ENCODE data around the gene NPIPA5. TPM values are rescaled to one million over a fixed set of nuclear protein-coding genes. Genes with fewer than 3 reads are reported as not detected.
"Not testable (repeated sequence)": the region's sequence is repeated elsewhere in the genome, so short reads cannot be mapped to it uniquely, and the experiment has no call there.

Gene NPIPA5
- total RNA-seq, 1 donor from 2014 or later: 8.5 TPM

DNA sequence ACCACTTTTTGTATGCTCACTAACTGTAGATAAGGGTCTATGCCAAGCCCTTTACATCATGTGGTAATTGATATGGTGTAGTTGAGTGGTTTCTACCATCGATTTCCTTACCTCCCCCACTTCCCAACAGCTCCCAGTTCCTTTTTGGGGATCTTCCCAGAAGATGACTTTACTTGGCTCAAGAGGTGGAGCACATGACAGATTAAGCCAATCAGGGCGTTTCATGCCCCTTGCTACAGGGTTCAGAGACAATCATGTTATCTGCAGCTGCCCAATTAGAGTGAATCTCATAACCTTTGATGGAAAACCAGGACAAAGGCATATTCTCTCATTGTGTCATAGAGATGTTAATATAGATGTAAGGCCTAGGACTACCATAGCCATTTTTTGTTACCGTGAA, 40.1 kb upstream of the NPIPA5 start:
- Mint-ChIP-seq H3K36me3 (ENCODE audit: insufficient read depth) (no peaks in the 10 kb centered on the region), H3K4me1 (ENCODE audit: low read depth) (no peaks in the 10 kb centered on the region), H3K27me3 (no peaks in the 10 kb centered on the region), H3K9me3 (ENCODE audit: low read depth) (no peaks in the 10 kb centered on the region), H3K27ac (no peak overlapping the region), H3K4me3 (ENCODE audit: low read depth) (no peak overlapping the region)
- no peak for DNase-seq (ENCODE audit: low spot score, unreplicated experiment)
- TF ChIP-seq, protein P1, sequence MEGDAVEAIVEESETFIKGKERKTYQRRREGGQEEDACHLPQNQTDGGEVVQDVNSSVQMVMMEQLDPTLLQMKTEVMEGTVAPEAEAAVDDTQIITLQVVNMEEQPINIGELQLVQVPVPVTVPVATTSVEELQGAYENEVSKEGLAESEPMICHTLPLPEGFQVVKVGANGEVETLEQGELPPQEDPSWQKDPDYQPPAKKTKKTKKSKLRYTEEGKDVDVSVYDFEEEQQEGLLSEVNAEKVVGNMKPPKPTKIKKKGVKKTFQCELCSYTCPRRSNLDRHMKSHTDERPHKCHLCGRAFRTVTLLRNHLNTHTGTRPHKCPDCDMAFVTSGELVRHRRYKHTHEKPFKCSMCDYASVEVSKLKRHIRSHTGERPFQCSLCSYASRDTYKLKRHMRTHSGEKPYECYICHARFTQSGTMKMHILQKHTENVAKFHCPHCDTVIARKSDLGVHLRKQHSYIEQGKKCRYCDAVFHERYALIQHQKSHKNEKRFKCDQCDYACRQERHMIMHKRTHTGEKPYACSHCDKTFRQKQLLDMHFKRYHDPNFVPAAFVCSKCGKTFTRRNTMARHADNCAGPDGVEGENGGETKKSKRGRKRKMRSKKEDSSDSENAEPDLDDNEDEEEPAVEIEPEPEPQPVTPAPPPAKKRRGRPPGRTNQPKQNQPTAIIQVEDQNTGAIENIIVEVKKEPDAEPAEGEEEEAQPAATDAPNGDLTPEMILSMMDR (IDR thresholded peaks at IDR 0.05; ENCODE audit: unreplicated experiment): no peak

DNA sequence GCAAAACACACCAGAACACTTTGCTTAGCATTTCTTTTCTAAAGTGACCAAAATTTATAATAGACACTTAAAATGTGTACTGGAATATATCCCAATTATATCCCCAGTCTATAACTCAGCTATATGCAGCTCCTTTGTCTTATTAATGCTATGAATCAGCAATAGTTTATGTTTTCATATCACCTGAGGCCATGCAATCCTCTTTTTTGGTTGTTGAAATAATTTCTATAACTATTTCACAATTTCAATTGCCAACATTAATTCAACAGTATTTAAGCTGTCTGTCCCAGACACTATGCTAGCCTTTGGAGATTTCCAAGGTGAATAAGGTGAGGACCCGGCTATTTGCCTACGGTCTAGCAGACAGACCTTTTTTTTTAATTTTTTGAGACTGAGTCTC, 39.1 kb upstream of the NPIPA5 start:
- H3K4me3 Mint-ChIP-seq (ENCODE audit: low read depth): no peak overlapping the region
- no peak for DNase-seq (ENCODE audit: low spot score, unreplicated experiment)
- TF ChIP-seq, protein P1 (IDR thresholded peaks at IDR 0.05; ENCODE audit: unreplicated experiment): no peak
- no peak overlapping the region for H3K27ac Mint-ChIP-seq
- H3K36me3 Mint-ChIP-seq (ENCODE audit: insufficient read depth): no peaks in the 10 kb centered on the region
- H3K27me3 Mint-ChIP-seq: no peaks in the 10 kb centered on the region
- H3K4me1 Mint-ChIP-seq (ENCODE audit: low read depth): no peaks in the 10 kb centered on the region
- H3K9me3 Mint-ChIP-seq (ENCODE audit: low read depth): no peaks in the 10 kb centered on the region

DNA sequence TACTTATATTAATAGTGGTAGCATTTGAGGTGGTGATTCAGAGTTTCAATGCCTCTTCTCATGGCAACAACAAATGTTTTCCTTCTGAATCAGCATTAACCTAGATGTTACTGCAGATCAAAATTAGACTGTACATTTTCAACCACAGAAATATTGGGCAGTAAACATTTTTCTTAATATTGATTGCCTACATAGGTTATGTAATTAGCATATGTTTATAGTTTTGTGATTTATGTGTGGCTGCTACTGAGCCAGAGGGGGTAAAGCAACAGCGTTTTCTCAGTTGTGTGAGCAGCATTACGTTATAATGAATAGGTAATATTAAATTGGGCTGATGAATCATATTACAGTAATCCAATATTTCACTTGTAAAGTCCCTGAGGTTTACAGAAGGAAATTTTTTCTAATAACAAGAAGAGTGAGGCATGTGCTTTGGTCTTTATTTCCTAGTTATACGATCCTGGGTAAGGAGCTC, 37.5 kb upstream of the NPIPA5 start:
- Mint-ChIP-seq H3K4me1 (ENCODE audit: low read depth) (no peaks in the 10 kb centered on the region), H3K27me3 (no peaks in the 10 kb centered on the region), H3K36me3 (ENCODE audit: insufficient read depth) (no peaks in the 10 kb centered on the region), H3K27ac (no peak overlapping the region), H3K4me3 (ENCODE audit: low read depth) (no peak overlapping the region), H3K9me3 (ENCODE audit: low read depth) (no peaks in the 10 kb centered on the region)
- DNase-seq (ENCODE audit: low spot score, unreplicated experiment): no peak
- TF ChIP-seq, protein P1 (IDR thresholded peaks at IDR 0.05; ENCODE audit: unreplicated experiment): no peak

DNA sequence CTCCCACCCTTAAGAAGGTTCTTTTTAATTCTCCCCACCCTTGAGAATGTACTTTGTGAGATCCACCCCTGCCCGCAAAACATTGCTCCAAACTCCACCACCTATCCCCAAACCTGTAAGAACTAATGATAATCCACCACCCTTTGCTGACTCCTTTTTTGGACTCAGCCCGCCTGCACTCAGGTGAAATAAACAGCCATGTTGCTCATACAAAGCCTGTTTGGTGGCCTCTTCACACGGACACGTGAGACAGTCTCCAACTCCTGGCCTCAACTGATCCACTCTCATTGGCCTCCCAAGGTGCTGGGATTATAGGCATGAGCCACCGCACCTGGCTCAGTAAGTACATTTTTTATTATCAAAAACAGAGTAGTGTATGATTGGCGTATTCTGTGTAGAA, 31.4 kb upstream of the NPIPA5 start:
- not testable (repeated sequence) for H3K27me3 Mint-ChIP-seq; H3K4me1 Mint-ChIP-seq (ENCODE audit: low read depth); H3K36me3 Mint-ChIP-seq (ENCODE audit: insufficient read depth); DNase-seq (ENCODE audit: low spot score, unreplicated experiment); H3K4me3 Mint-ChIP-seq (ENCODE audit: low read depth); H3K9me3 Mint-ChIP-seq (ENCODE audit: low read depth)
- H3K27ac Mint-ChIP-seq: peak overlapping the region; percentile 0

DNA sequence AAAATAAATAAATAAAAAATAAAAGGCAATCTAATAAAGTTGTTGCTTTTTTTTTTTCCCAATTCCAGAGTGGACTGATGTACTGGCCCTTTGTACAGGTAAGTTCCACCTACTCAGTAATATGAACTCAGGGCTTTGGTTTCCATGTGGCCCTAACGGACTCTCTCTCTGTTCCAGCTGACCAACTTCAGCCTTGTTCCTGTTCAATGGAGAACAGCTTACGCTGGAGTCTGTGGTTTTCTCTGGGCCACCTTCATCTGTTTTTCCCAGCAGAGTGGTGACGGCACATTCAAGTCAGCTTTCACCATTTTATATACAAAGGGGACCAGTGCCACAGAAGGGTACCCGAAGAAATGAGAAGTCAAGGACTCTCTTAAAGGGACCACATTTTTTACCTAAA, 29.7 kb upstream of the NPIPA5 start:
- not testable (repeated sequence) for H3K36me3 Mint-ChIP-seq (ENCODE audit: insufficient read depth); H3K27me3 Mint-ChIP-seq; H3K4me3 Mint-ChIP-seq (ENCODE audit: low read depth); H3K9me3 Mint-ChIP-seq (ENCODE audit: low read depth); H3K27ac Mint-ChIP-seq; H3K4me1 Mint-ChIP-seq (ENCODE audit: low read depth); DNase-seq (ENCODE audit: low spot score, unreplicated experiment)

DNA sequence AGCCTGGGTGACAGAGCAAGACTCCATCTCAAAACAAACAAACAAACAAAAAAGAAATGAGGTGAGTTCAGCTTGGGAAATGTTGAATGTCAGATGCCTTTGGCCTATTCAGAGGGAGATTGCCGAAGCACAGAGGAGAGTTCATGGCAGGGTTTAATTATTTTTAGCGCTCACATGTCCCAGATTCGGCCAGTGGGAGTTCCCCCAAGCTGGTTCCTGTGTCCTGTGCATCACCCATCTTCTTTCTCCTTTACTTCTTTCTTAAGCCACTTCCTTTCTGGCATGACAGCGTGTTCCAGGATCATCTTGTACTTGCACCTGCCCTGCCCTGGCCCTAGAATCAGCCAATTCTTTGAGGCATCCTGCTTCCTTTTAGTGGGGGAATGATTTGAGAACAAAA, 26.7 kb upstream of the NPIPA5 start:
- DNase-seq (ENCODE audit: low spot score, unreplicated experiment): no peak
- no peaks in the 10 kb centered on the region for H3K9me3 Mint-ChIP-seq (ENCODE audit: low read depth)
- no peaks in the 10 kb centered on the region for H3K27me3 Mint-ChIP-seq
- H3K4me1 Mint-ChIP-seq (ENCODE audit: low read depth): peaks cover 2% of the 10 kb centered on the region
- no peak overlapping the region for H3K4me3 Mint-ChIP-seq (ENCODE audit: low read depth)
- TF ChIP-seq, protein P1 (IDR thresholded peaks at IDR 0.05; ENCODE audit: unreplicated experiment): no peak
- H3K36me3 Mint-ChIP-seq (ENCODE audit: insufficient read depth): peaks cover 16% of the 10 kb centered on the region
- H3K27ac Mint-ChIP-seq: no peak overlapping the region

DNA sequence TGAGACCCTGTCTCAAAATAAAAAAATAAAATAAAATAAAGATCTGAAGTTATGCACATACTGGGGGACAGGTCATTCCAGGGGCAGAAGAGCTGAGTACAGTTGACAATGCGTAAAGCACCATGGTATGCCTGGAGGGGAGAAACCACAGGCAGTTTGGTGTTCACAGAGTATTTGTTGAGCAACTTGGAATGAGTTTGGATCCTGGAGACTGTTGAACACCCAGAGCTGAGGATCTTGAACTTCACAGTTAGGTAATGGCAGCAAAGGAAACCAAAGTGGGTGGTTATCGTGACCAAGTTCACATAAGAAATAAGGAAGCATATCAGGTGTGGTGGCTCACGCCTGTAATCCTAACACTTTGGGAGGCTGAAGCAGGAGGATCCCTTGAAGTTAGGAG, 26.0 kb upstream of the NPIPA5 start:
- H3K36me3 Mint-ChIP-seq (ENCODE audit: insufficient read depth): peaks cover 13% of the 10 kb centered on the region
- H3K4me3 Mint-ChIP-seq (ENCODE audit: low read depth); DNase-seq (ENCODE audit: low spot score, unreplicated experiment); H3K4me1 Mint-ChIP-seq (ENCODE audit: low read depth); H3K27ac Mint-ChIP-seq; H3K27me3 Mint-ChIP-seq; H3K9me3 Mint-ChIP-seq (ENCODE audit: low read depth): not testable (repeated sequence)

All from progenitor cell of endocrine pancreas (in vitro differentiated cells).